C4-2B (cell line): ENCODE results near the gene GRB7.

ENCODE experiments used
- ZFX ChIP-seq: fragments of 450-650 bp; IDR thresholded peaks from 2 replicates; pipeline ENCODE4 v1.6.1; 2017
- TF ChIP-seq, protein P1 (sequence below): fragments of 450-650 bp; conservative IDR thresholded peaks from 2 replicates; pipeline ENCODE4 v1.5.1; 2017; ENCODE audit warnings: mild to moderate bottlenecking

DNA sequence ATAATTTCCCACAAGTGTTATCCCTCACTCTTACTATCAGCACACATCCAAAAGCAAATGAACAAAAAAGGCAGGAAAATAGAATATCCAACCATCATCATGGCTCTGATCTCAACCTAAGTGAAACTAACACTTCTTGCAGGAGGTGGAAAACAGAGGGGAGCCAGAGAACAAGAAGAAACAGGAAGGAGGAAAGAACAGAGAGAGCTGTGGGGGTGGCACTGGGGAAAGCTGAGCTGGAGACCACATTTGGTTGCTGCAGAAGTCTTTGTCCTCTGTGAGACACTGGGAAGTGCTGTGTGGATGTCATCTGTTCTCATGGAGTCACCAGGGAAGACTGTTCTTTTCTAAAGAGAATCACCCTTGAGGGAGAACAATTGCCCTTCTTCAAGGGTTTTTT lies 34.7 kb downstream of the GRB7 start:
- TF ChIP-seq, protein P1, sequence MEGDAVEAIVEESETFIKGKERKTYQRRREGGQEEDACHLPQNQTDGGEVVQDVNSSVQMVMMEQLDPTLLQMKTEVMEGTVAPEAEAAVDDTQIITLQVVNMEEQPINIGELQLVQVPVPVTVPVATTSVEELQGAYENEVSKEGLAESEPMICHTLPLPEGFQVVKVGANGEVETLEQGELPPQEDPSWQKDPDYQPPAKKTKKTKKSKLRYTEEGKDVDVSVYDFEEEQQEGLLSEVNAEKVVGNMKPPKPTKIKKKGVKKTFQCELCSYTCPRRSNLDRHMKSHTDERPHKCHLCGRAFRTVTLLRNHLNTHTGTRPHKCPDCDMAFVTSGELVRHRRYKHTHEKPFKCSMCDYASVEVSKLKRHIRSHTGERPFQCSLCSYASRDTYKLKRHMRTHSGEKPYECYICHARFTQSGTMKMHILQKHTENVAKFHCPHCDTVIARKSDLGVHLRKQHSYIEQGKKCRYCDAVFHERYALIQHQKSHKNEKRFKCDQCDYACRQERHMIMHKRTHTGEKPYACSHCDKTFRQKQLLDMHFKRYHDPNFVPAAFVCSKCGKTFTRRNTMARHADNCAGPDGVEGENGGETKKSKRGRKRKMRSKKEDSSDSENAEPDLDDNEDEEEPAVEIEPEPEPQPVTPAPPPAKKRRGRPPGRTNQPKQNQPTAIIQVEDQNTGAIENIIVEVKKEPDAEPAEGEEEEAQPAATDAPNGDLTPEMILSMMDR, result no peak
- TF ChIP-seq ZFX, result no peak
